Spleen (tissue), 11 donors: ENCODE measurements around the gene LITAF. TPM values are rescaled to one million over a fixed set of nuclear protein-coding genes. Genes with fewer than 3 reads are reported as not detected.

ENCODE experiments used
- DNase-seq: peaks from one replicate; pipeline ENCODE4 v3.0.0-alpha.2; 2020
- H3K27ac ChIP-seq, 8 donors: fragments of 200-600 bp; sonication (generic) in 7 of 8; 1 replicate in 4 of 8; 2 replicates in 4 of 8; pipeline versions ENCODE4 v1.5.0 to v1.8.0; 2016 to 2021; ENCODE audit warnings: inconsistent platforms in 4 of 8, mild to moderate bottlenecking in 4 of 8, moderate library complexity in 1 of 8
- H3K27me3 ChIP-seq, 7 donors: fragments of 200-600 bp; sonication (generic) in 6 of 7; replicated peaks in 1 of 7; 1 replicate in 4 of 7; 2 replicates in 3 of 7; pipeline versions ENCODE4 v1.5.0 to v1.8.0; 2016 to 2021; ENCODE audit warnings: inconsistent platforms in 3 of 7, mild to moderate bottlenecking in 1 of 7
- H3K36me3 ChIP-seq, 6 donors: fragments of 200-600 bp; sonication (generic) in 5 of 6; 1 replicate in 4 of 6; 2 replicates in 2 of 6; pipeline versions ENCODE4 v1.5.0 to v1.8.0; 2016 to 2021; ENCODE audit warnings: inconsistent platforms in 2 of 6
- H3K4me1 ChIP-seq, 6 donors: fragments of 200-600 bp; sonication (generic) in 5 of 6; 1 replicate in 3 of 6; 2 replicates in 3 of 6; pipeline versions ENCODE4 v1.5.0 to v1.8.0; 2016 to 2021; ENCODE audit warnings: inconsistent platforms in 3 of 6
- H3K4me3 ChIP-seq, 8 donors: fragments of 200-600 bp; sonication (generic) in 7 of 8; 1 replicate in 4 of 8; 2 replicates in 4 of 8; pipeline versions ENCODE4 v1.5.0 to v1.8.0; 2016 to 2021; ENCODE audit warnings: inconsistent platforms in 4 of 8, mild to moderate bottlenecking in 4 of 8, moderate library complexity in 2 of 8
- H3K9me3 ChIP-seq, 8 donors: fragments of 200-600 bp; sonication (generic) in 7 of 8; 1 replicate in 4 of 8; 2 replicates in 4 of 8; pipeline versions ENCODE4 v1.5.0 to v1.8.0; 2016 to 2021; ENCODE audit warnings: inconsistent platforms in 4 of 8
- CTCF ChIP-seq, 11 experiments: fragments of 200-600 bp in 7 of 11; fragments of 450-650 bp in 4 of 11; sonication (generic) in 4 of 11; IDR thresholded peaks in 8 of 11; conservative IDR thresholded peaks in 3 of 11; 1 replicate in 7 of 11; 2 replicates in 4 of 11; pipeline versions ENCODE4 v1.4.0 to v1.8.0; 2016 to 2021; ENCODE audit warnings: antibody characterized with exemption in 11 of 11, inconsistent platforms in 4 of 11, mild to moderate bottlenecking in 1 of 11
- POLR2A ChIP-seq, 3 donors: fragments of 450-650 bp; IDR thresholded peaks; one replicate each; pipeline ENCODE4 v1.5.1; 2017; ENCODE audit warnings: antibody characterized with exemption in 3 of 3, mild to moderate bottlenecking in 1 of 3
- POLR2AphosphoS5 ChIP-seq, 3 donors: sonication (generic); formaldehyde crosslinking; IDR thresholded peaks; one replicate each; pipeline ENCODE4 v1.5.1; 2017; ENCODE audit warnings: antibody characterized with exemption in 3 of 3
- WGBS, 5 donors: extraction: QIAGEN DNeasy Blood & Tissue Kit in 3 of 5; methylation state at CpG; one replicate each; pipeline versions ENCODE4 v1.1.5 to v1.1.7; 2013 to 2018; 5-methylcytosine and 5-hydroxymethylcytosine counted together
- intact Hi-C: fragments of 100-400 bp; cut with DNase I; formaldehyde crosslinking; loops from one replicate; pipeline ENCODE4 v1.15.0; 2023; ENCODE audit warnings: low total_unique reads
- polyA plus RNA-seq, 3 donors: library from polyadenylated mRNA; stranded (reverse); fragments of 200-250 nt; gene quantifications; one replicate each; pipeline ENCODE4 v1.2.1, GENCODE V29; 2013
- total RNA-seq, 7 donors: library from RNA; depleted of rRNA in 3 of 7; stranded (reverse); fragments of >200 nt in 3 of 7; fragmentation: NEBNext Ultra II Directional in 4 of 7; extraction: Animal tissue kit (Norgen Biotek cat#: 25700) in 4 of 7; gene quantifications; one replicate each; pipeline versions ENCODE4 v1.1.0 to v1.2.1, GENCODE V29; 2016 to 2021
- donor health status: healthy with polysubstance abuse.
- donor health status: DM: no; HTN: no; CAD: no; lungs with moderate emphysema.
- donor health status: DM: no; HTN: no; CAD: no.
- donor health status: Bipolar disorder and iron deficiency.
- donor health status: healthy.
- donor health status: DM: no; HTN: no; CAD: no.
- donor health status: DM: yes; HTN: yes; CAD: no.

The LITAF gene
- total and polyA plus RNA-seq, 10 donors = 55.8 to 312 (median 162) TPM

GRCh38 chr16:11589198-11589550 is 2.5 kb upstream of the LITAF start:
- Histone ChIP-seq H3K9me3 (no peaks in the 10 kb centered on the region), H3K4me1 (peaks cover 7 to 44% (median 29%) of the 10 kb centered on the region in 6 donors), H3K27me3 (peaks cover 0 to 20% (median 0%) of the 10 kb centered on the region in 7 donors), H3K4me3 (no peak overlapping the region), H3K27ac (peak overlapping the region in 1 of 8 donors; percentile 99), H3K36me3 (no peaks in the 10 kb centered on the region)
- WGBS, 5 donors = 77 to 100% (median 97%) methylated on average over 1 of the region's 1 CpG
- TF ChIP-seq CTCF (IDR thresholded peaks at IDR 0.05 in 8 of 11, conservative IDR thresholded peaks at IDR 0.05 in 3 of 11) (no peak), POLR2A (IDR thresholded peaks at IDR 0.05) (no peak)
- DNase-seq = no peak
- intact Hi-C loops = no loop called here

- peaks cover 14 to 51% (median 35%) of the 10 kb centered on the region in 6 donors for H3K4me1 ChIP-seq
- peak overlapping the region in 3 of 8 donors; percentile 99 for H3K27ac ChIP-seq
- no peaks in the 10 kb centered on the region for H3K36me3 ChIP-seq
- no peaks in the 10 kb centered on the region for H3K9me3 ChIP-seq
- no peak overlapping the region for H3K4me3 ChIP-seq
- TF ChIP-seq POLR2AphosphoS5 (IDR thresholded peaks at IDR 0.05) = no peak
- no peak for TF ChIP-seq CTCF (IDR thresholded peaks at IDR 0.05 in 8 of 11, conservative IDR thresholded peaks at IDR 0.05 in 3 of 11)
- no peak for TF ChIP-seq POLR2A (IDR thresholded peaks at IDR 0.05)
- intact Hi-C loops = no loop called here
- H3K27me3 ChIP-seq = peaks cover 0 to 20% (median 0%) of the 10 kb centered on the region in 7 donors
- DNase-seq = no peak
- WGBS, 5 donors = 62 to 75% (median 72%) methylated on average over 7 of the region's 7 CpGs
Measured at GRCh38 chr16:11588321-11589197, 1.8 kb upstream of the LITAF start.

GRCh38 chr16:11587643-11588247 is 1.0 kb upstream of the LITAF start:
- Histone ChIP-seq H3K36me3 (peaks cover 0 to under 1% (median 0%) of the 10 kb centered on the region in 6 donors), H3K27ac (peak overlapping the region; percentile 88 to 99 (median 96)), H3K27me3 (peaks cover 0 to 20% (median 0%) of the 10 kb centered on the region in 7 donors), H3K9me3 (no peaks in the 10 kb centered on the region), H3K4me1 (peaks cover 22 to 59% (median 43%) of the 10 kb centered on the region in 6 donors), H3K4me3 (peak overlapping the region; percentile 60 to 90 (median 66))
- 70 to 91% (median 85%) methylated on average over 9 to 14 of the region's 14 CpGs for WGBS, 5 donors
- intact Hi-C loops = no loop called here
- no peak for TF ChIP-seq POLR2A (IDR thresholded peaks at IDR 0.05)
- TF ChIP-seq POLR2AphosphoS5 (IDR thresholded peaks at IDR 0.05) = no peak
- TF ChIP-seq CTCF (IDR thresholded peaks at IDR 0.05 in 8 of 11, conservative IDR thresholded peaks at IDR 0.05 in 3 of 11) = no peak
- peak; percentile 74 for DNase-seq

- Histone ChIP-seq H3K27me3 (peaks cover 0 to 20% (median 0%) of the 10 kb centered on the region in 7 donors), H3K9me3 (no peaks in the 10 kb centered on the region), H3K4me3 (peak overlapping the region; percentile 60 to 90 (median 66)), H3K36me3 (peaks cover 0 to 3% (median 0%) of the 10 kb centered on the region in 6 donors), H3K27ac (peak overlapping the region; percentile 88 to 99 (median 96)), H3K4me1 (peaks cover 32 to 72% (median 56%) of the 10 kb centered on the region in 6 donors)
- intact Hi-C loops = no loop called here
- TF ChIP-seq POLR2AphosphoS5 (IDR thresholded peaks at IDR 0.05) (no peak), CTCF (IDR thresholded peaks at IDR 0.05 in 8 of 11, conservative IDR thresholded peaks at IDR 0.05 in 3 of 11) (no peak), POLR2A (IDR thresholded peaks at IDR 0.05) (no peak)
- 0 to 2% (median 1%) methylated on average over 10 to 48 of the region's 48 CpGs for WGBS, 5 donors
- no peak for DNase-seq
Measured at GRCh38 chr16:11586378-11586855, 302 bp downstream of the LITAF start.
